K562 (cell line): Measurements from ENCODE around the gene CBLL1. TPM values are rescaled to one million over a fixed set of nuclear protein-coding genes. Genes with fewer than 3 reads are reported as not detected.

Experiments
- ATAC-seq: fragments of 200-7000 bp; cut with Tn5 transposase; 3 replicates; pipeline ENCODE4 v1.9.1; 2020; ENCODE audit warnings: moderate library complexity
- BruUV-seq: library from RNA; stranded (reverse); fragments of 400-500 nt; replicated peaks from 2 replicates; lab custom pipeline; 2021; lab: Mats Ljungman, UMichigan
- CTCF ChIA-PET: fragments of 300-600 bp; formaldehyde crosslinking; extraction: SDS; loops from one replicate; lab custom pipeline; 2021; ENCODE audit warnings: low intra/inter-chr PET ratio; lab: Yijun Ruan, JAX
- POLR2A ChIA-PET: fragments of 300-600, 350-650 bp; sonication (Branson Sonifier 250); formaldehyde crosslinking; extraction: SDS; loops from one replicate; lab custom pipeline; 2021; ENCODE audit warnings: antibody characterized with exemption, inconsistent platforms; lab: Yijun Ruan, JAX
- DNase-seq, 4 experiments: peaks; one replicate each; pipeline versions ENCODE4 v3.0.0 to v3.0.0-alpha.2; 2011 to 2018; ENCODE audit warnings: low spot score in 3 of 4, mixed read lengths in 3 of 4; ENCODE audit errors: extremely low read depth in 1 of 4
- FAIRE-seq: peaks from 2 replicates; lab custom pipeline; 2011; peaks lifted over from hg19 to GRCh38; lab: Jason Lieb, UNC
- H2AFZ ChIP-seq: 2 replicates; pipeline ENCODE4 v1.6.0; 2011; ENCODE audit warnings: low read depth, low read length, control low read depth, inconsistent platforms
- H3K27ac ChIP-seq: fragments of 200-600 bp; 3 replicates; pipeline ENCODE4 v1.8.0; 2011; ENCODE audit warnings: low read depth, mild to moderate bottlenecking, control low read depth, inconsistent platforms, low read length, moderate library complexity, mixed read lengths; ENCODE audit errors: extremely low read depth
- H3K27me3 ChIP-seq, 2 experiments: fragments of 300-600 bp in 1 of 2; 2 replicates in 1 of 2; 3 replicates in 1 of 2; pipeline versions ENCODE4 v1.6.0 to v1.8.0; 2011; ENCODE audit warnings: inconsistent platforms in 2 of 2, low read length in 2 of 2, mild to moderate bottlenecking in 1 of 2, mixed read lengths in 1 of 2, moderate library complexity in 1 of 2; ENCODE audit not compliant: control insufficient read depth in 2 of 2, insufficient read depth in 2 of 2
- H3K36me3 ChIP-seq: fragments of 300-600 bp; 3 replicates; pipeline ENCODE4 v1.8.0; 2011; ENCODE audit warnings: mild to moderate bottlenecking, low read length, inconsistent platforms; ENCODE audit not compliant: control insufficient read depth, insufficient read depth
- H3K4me1 ChIP-seq, 2 experiments: fragments of 200-600 bp in 1 of 2; replicated peaks in 1 of 2; 2 replicates in 1 of 2; 3 replicates in 1 of 2; pipeline versions ENCODE4 v1.5.1 to v1.8.0; 2011; ENCODE audit warnings: inconsistent platforms in 2 of 2, low read length in 2 of 2, mild to moderate bottlenecking in 1 of 2, mixed read lengths in 1 of 2, moderate library complexity in 1 of 2; ENCODE audit not compliant: control insufficient read depth in 2 of 2, insufficient read depth in 2 of 2
- H3K4me2 ChIP-seq: 2 replicates; pipeline ENCODE4 v1.6.1; 2011; ENCODE audit warnings: low read length, control low read depth, inconsistent platforms, mixed read lengths; ENCODE audit not compliant: insufficient read depth
- H3K4me3 ChIP-seq: fragments of 200-600 bp; sonication (generic), shearing (Covaris generic); 2 replicates; pipeline ENCODE4 v1.5.1; 2016; ENCODE audit warnings: control low read depth, inconsistent platforms
- H3K79me2 ChIP-seq: fragments of 200-600 bp; 3 replicates; pipeline ENCODE4 v1.8.0; 2011; ENCODE audit warnings: low read length, inconsistent platforms; ENCODE audit not compliant: control insufficient read depth, insufficient read depth
- H3K9ac ChIP-seq, 2 experiments: 2 replicates each; pipeline versions ENCODE4 v1.6.0 to v1.6.1; 2011; ENCODE audit warnings: low read depth in 2 of 2, low read length in 2 of 2, control low read depth in 1 of 2, inconsistent platforms in 1 of 2, mild to moderate bottlenecking in 1 of 2, mixed read lengths in 1 of 2; ENCODE audit not compliant: insufficient read depth in 1 of 2
- H3K9me1 ChIP-seq: one replicate; pipeline ENCODE4 v1.6.0; 2011; ENCODE audit warnings: inconsistent platforms, mild to moderate bottlenecking, low read length, moderate library complexity; ENCODE audit not compliant: control insufficient read depth, insufficient read depth
- H3K9me3 ChIP-seq: replicated peaks from 2 replicates; pipeline ENCODE4 v1.5.1; 2011; ENCODE audit warnings: low read depth, low read length, inconsistent platforms; ENCODE audit not compliant: control insufficient read depth, insufficient read depth
- H4K20me1 ChIP-seq: replicated peaks from 2 replicates; pipeline ENCODE4 v1.6.1; 2011; ENCODE audit warnings: low read length, inconsistent platforms, mixed read lengths; ENCODE audit not compliant: control insufficient read depth, insufficient read depth
- CTBP1 ChIP-seq: fragments of 450-650 bp; IDR thresholded peaks from 2 replicates; pipeline ENCODE4 v1.6.1; 2016; ENCODE audit warnings: borderline replicate concordance
- CTCFL ChIP-seq: IDR thresholded peaks from 2 replicates; pipeline ENCODE4 v1.6.1; 2011; ENCODE audit warnings: borderline replicate concordance, low read depth, mild to moderate bottlenecking, moderate library complexity, low read length; ENCODE audit not compliant: insufficient read depth, poor library complexity, severe bottlenecking
- FOXK1 ChIP-seq: sonication (generic); formaldehyde crosslinking; IDR thresholded peaks from 2 replicates; pipeline ENCODE4 v1.8.0; 2022; ENCODE audit warnings: missing genetic modification reagents, mild to moderate bottlenecking, borderline replicate concordance
- HDAC6 ChIP-seq: IDR thresholded peaks from 2 replicates; pipeline ENCODE4 v1.6.1; 2012; ENCODE audit warnings: low read depth, mild to moderate bottlenecking, control low read depth, inconsistent platforms, low read length, moderate library complexity
- HMG20B ChIP-seq: fragments of 250-450 bp; sonication (Bioruptor Pico); IDR thresholded peaks from 2 replicates; pipeline ENCODE4 v1.5.0; 2021; ENCODE audit warnings: mild to moderate bottlenecking
- HNRNPL ChIP-seq: fragments of 200-400 bp; formaldehyde crosslinking; IDR thresholded peaks from 2 replicates; pipeline ENCODE4 v1.6.1; 2017; ENCODE audit warnings: low read depth, mild to moderate bottlenecking, low read length
- IFI16 ChIP-seq: fragments of 250-450 bp; sonication (Bioruptor Pico); IDR thresholded peaks from 2 replicates; pipeline ENCODE4 v2.1.2; 2022; ENCODE audit warnings: mild to moderate bottlenecking, inconsistent platforms
- NCOA2 ChIP-seq, 2 experiments: fragments of 450-650 bp; IDR thresholded peaks; 2 replicates each; pipeline ENCODE4 v1.6.1; 2018; ENCODE audit warnings: mild to moderate bottlenecking in 2 of 2, moderate library complexity in 1 of 2; ENCODE audit not compliant: partially characterized antibody in 2 of 2
- OTX1 ChIP-seq: fragments of 450-650 bp; formaldehyde crosslinking; IDR thresholded peaks from 2 replicates; pipeline ENCODE4 v1.4.0; 2022; ENCODE audit warnings: mild to moderate bottlenecking
- SIX5 ChIP-seq, 2 experiments: IDR thresholded peaks; 2 replicates each; pipeline ENCODE4 v1.6.1; 2011; ENCODE audit warnings: low read length in 2 of 2, borderline replicate concordance in 1 of 2, low read depth in 1 of 2, mild to moderate bottlenecking in 1 of 2, moderate library complexity in 1 of 2; ENCODE audit not compliant: insufficient read depth in 1 of 2
- TAF15 ChIP-seq: fragments of 200-400 bp; formaldehyde crosslinking; IDR thresholded peaks from 2 replicates; pipeline ENCODE4 v1.6.1; 2017; ENCODE audit warnings: mild to moderate bottlenecking, low read depth, low read length, moderate library complexity
- XRCC5 ChIP-seq: fragments of 200-400 bp; formaldehyde crosslinking; IDR thresholded peaks from 2 replicates; pipeline ENCODE4 v1.6.1; 2017; ENCODE audit warnings: low read depth, mild to moderate bottlenecking, low read length
- ZNF146 ChIP-seq: IDR thresholded peaks from one replicate; pipeline ENCODE4 v1.6.1; 2018; ENCODE audit warnings: missing compliant biosample characterization; ENCODE audit not compliant: unreplicated experiment
- ZNF184 ChIP-seq: sonication (generic); formaldehyde crosslinking; IDR thresholded peaks from 2 replicates; pipeline ENCODE4 v1.5.0; 2020; ENCODE audit warnings: missing genetic modification reagents
- ZNF699 ChIP-seq: fragments of 250-450 bp; sonication (Bioruptor Pico); IDR thresholded peaks from 2 replicates; pipeline ENCODE4 v1.8.0; 2021; ENCODE audit warnings: mild to moderate bottlenecking, moderate library complexity; ENCODE audit not compliant: insufficient replicate concordance
- ZNF707 ChIP-seq: fragments of 250-450 bp; sonication (Bioruptor Pico); conservative IDR thresholded peaks from 2 replicates; pipeline ENCODE4 v1.8.0; 2022; ENCODE audit warnings: inconsistent platforms, mild to moderate bottlenecking, moderate library complexity
- WGBS: fragments of 100-300 bp; shearing (Covaris generic); methylation state at CpG from one replicate; pipeline ENCODE4 v1.1.6; 2016; ENCODE audit warnings: low coverage, mixed read lengths; ENCODE audit not compliant: insufficient coverage; ENCODE audit errors: missing lambda C conversion rate; 5-methylcytosine and 5-hydroxymethylcytosine counted together
- in situ Hi-C: fragments of 300-500 bp; cut with MboI; formaldehyde crosslinking; loops from 4 replicates; pipeline ENCODE4 v1.15.0; 2018; ENCODE audit warnings: inconsistent platforms, mixed read lengths
- intact Hi-C: fragments of 100-400 bp; cut with micrococcal nuclease; formaldehyde crosslinking; loops from 2 replicates; pipeline ENCODE4 v1.14.2; 2022
- polyA plus RNA-seq, 8 experiments: library from polyadenylated mRNA; depleted of rRNA in 4 of 8; stranded (reverse) in 5 of 8; unstranded in 3 of 8; fragments of >200 nt; fragmentation: Nextera tagmentation in 2 of 8; fragmentation: Illumina TruSeq in 1 of 8; extraction: Ambion mirVana in 2 of 8; extraction: Trizol in 1 of 8; gene quantifications; 2 replicates each; pipeline versions ENCODE4 v1.2.1 to v1.2.3, GENCODE V29; 2011 to 2014; ENCODE audit warnings: inconsistent platforms in 1 of 8, missing spikeins in 1 of 8
- total RNA-seq, 7 experiments: library from RNA; depleted of rRNA in 6 of 7; stranded (reverse); fragments of >200 nt in 6 of 7; fragmentation: Illumina TruSeq in 2 of 7; extraction: Trizol in 2 of 7; gene quantifications; 2 replicates each; pipeline versions ENCODE4 v1.2.1 to v1.2.3, GENCODE V29; 2011 to 2021; ENCODE audit warnings: low replicate concordance in 1 of 7

The CBLL1 gene
- total and polyA plus RNA-seq, 9 of the 15 experiments (the other 6 are each of a cell fraction or from before 2014, with no cell fraction given) = 14.7 to 67.9 (median 35.4) TPM

GRCh38 chr7:107725138-107725740 lies 18.7 kb upstream of the CBLL1 start (continued):
- TF ChIP-seq ZNF699 (CRISPR knock-in tag) (no peak), HNRNPL (no peak), HDAC6 (no peak), XRCC5 (no peak), ZNF184 (CRISPR knock-in tag) (no peak)

GRCh38 chr7:107726356-107727130 lies 17.4 kb upstream of the CBLL1 start:
- CTCF ChIA-PET = interaction anchor here (3.9 kb wide), 1 partner anchor 263 kb away, joined by 25 read pairs; no protein-coding TSS in a partner anchor
- POLR2A ChIA-PET = interaction anchor here (0.5 to 2.1 kb wide), 5 partner anchors 10 to 262 kb away, joined by 3 to 6 read pairs (median 3); no protein-coding TSS in a partner anchor
- intact Hi-C loops (no loop called here), in situ Hi-C loops (loop anchor here (10.0 to 25.0 kb wide), 2 partner anchors 411 to 532 kb away; partner anchors contain the start of gene LAMB4)
- Histone ChIP-seq H3K4me1 (peaks cover 0 to 6% of the 10 kb centered on the region in 2 experiments; a peak in 1 of 5 replicates), H3K4me3 (no peak overlapping the region), H3K9me3 (no peaks in the 10 kb centered on the region), H3K9ac (no peak overlapping the region), H3K36me3 (no peaks in the 10 kb centered on the region), H3K79me2 (no peaks in the 10 kb centered on the region), H3K9me1 (no peaks in the 10 kb centered on the region), H3K4me2 (no peak overlapping the region), H2AFZ (no peak overlapping the region), H3K27me3 (no peaks in the 10 kb centered on the region), H3K27ac (no peak overlapping the region), H4K20me1 (no peaks in the 10 kb centered on the region)
- FAIRE-seq (no peak), DNase-seq (no peak), ATAC-seq (no peak)
- no TSS peak for BruUV-seq
- 3% methylated on average over 3 of the region's 3 CpGs for WGBS
- TF ChIP-seq TAF15 (no peak), ZNF146 (no peak), ZNF707 (CRISPR knock-in tag) (no peak), NCOA2 (IDR thresholded peaks at IDR 0.05; ENCODE audit: partially characterized antibody in 2 of 2) (no peak), FOXK1 (CRISPR knock-in tag) (no peak), CTBP1 (no peak), SIX5 (IDR thresholded peaks at IDR 0.05; ENCODE audit: borderline replicate concordance in 1 of 2, insufficient read depth in 1 of 2, low read depth in 1 of 2, low read length in 2 of 2) (no peak), OTX1 (CRISPR knock-in tag) (no peak), CTCFL (no peak), IFI16 (CRISPR knock-in tag) (no peak), HMG20B (CRISPR knock-in tag) (no peak)
